ENCODE results near the gene AGBL1.

AGBL1 gene

GRCh38 chr15:86915811-86916331 is 836.2 kb downstream of the AGBL1 start:
- DNase-seq (ENCODE audit: low read depth, low spot score), result peak; percentile 9
- peak; percentile 36 for TF ChIP-seq CTCF (IDR thresholded peaks at IDR 0.05; ENCODE audit: insufficient read depth, low read length, missing control alignments)
- ChIA-PET CTCF (interaction anchor here (0.7 to 6.1 kb wide), 13 partner anchors 15 to 1540 kb away, joined by 3 to 66 read pairs (median 4); no protein-coding TSS in a partner anchor), POLR2A (no interaction called here)
- no peak overlapping the region for H3K4me3 ChIP-seq (ENCODE audit: low read depth, low read length)

- ChIA-PET POLR2A (no interaction called here), CTCF (interaction anchor here (1.1 to 6.1 kb wide), 5 partner anchors 11 to 1533 kb away, joined by 3 to 66 read pairs (median 4); no protein-coding TSS in a partner anchor)
- TF ChIP-seq CTCF (IDR thresholded peaks at IDR 0.05; ENCODE audit: insufficient read depth, low read length, missing control alignments), result no peak
- H3K4me3 ChIP-seq (ENCODE audit: low read depth, low read length), result no peak overlapping the region
- no peak for DNase-seq (ENCODE audit: low read depth, low spot score)
These were observed 837.1 kb downstream of the AGBL1 start for GRCh38 chr15:86916671-86917360.

- ChIA-PET POLR2A (no interaction called here), CTCF (interaction anchor here (0.7 to 6.1 kb wide), 3 partner anchors 11 to 1328 kb away, joined by 3 to 66 read pairs (median 3); no protein-coding TSS in a partner anchor)
- TF ChIP-seq CTCF (IDR thresholded peaks at IDR 0.05; ENCODE audit: insufficient read depth, low read length, missing control alignments), result no peak
- no peak overlapping the region for H3K4me3 ChIP-seq (ENCODE audit: low read depth, low read length)
- no peak for DNase-seq (ENCODE audit: low read depth, low spot score)
These were observed 837.6 kb downstream of the AGBL1 start for GRCh38 chr15:86917361-86917671.

- DNase-seq (ENCODE audit: low read depth, low spot score), result no peak
- POLR2A ChIA-PET, result no interaction called here
- no peak for TF ChIP-seq CTCF (IDR thresholded peaks at IDR 0.05; ENCODE audit: insufficient read depth, low read length, missing control alignments)
- H3K4me3 ChIP-seq (ENCODE audit: low read depth, low read length), result no peak overlapping the region
- CTCF ChIA-PET, result interaction anchor here (6.1 kb wide), 1 partner anchor 1326 kb away, joined by 66 read pairs; no protein-coding TSS in a partner anchor
These were observed 839.9 kb downstream of the AGBL1 start for GRCh38 chr15:86919581-86919980.

GRCh38 chr15:86929461-86929860 is 849.8 kb downstream of the AGBL1 start:
- no peak for TF ChIP-seq CTCF (IDR thresholded peaks at IDR 0.05; ENCODE audit: insufficient read depth, low read length, missing control alignments)
- no peak overlapping the region for H3K4me3 ChIP-seq (ENCODE audit: low read depth, low read length)
- ChIA-PET POLR2A (no interaction called here), CTCF (no interaction called here)
- no peak for DNase-seq (ENCODE audit: low read depth, low spot score)

GRCh38 chr15:86932456-86932855 is 852.8 kb downstream of the AGBL1 start:
- no peak for DNase-seq (ENCODE audit: low read depth, low spot score)
- POLR2A ChIA-PET, result no interaction called here
- H3K4me3 ChIP-seq (ENCODE audit: low read depth, low read length), result no peak overlapping the region
- no peak for TF ChIP-seq CTCF (IDR thresholded peaks at IDR 0.05; ENCODE audit: insufficient read depth, low read length, missing control alignments)
- CTCF ChIA-PET, result no interaction called here
